K562 (cell line): ENCODE results near the gene UFC1. TPM values are rescaled to one million over a fixed set of nuclear protein-coding genes. Genes with fewer than 3 reads are reported as not detected.
A peak's percentile ranks its signal among the peaks of the same experiment; 100 is the strongest.

Source experiments
- ATAC-seq: fragments of 200-7000 bp; cut with Tn5 transposase; 3 replicates; pipeline ENCODE4 v1.9.1; 2020; ENCODE audit warnings: moderate library complexity
- BruUV-seq: library from RNA; stranded (reverse); fragments of 400-500 nt; replicated peaks from 2 replicates; lab custom pipeline; 2021; lab: Mats Ljungman, UMichigan
- CTCF ChIA-PET: fragments of 300-600 bp; formaldehyde crosslinking; extraction: SDS; loops from one replicate; lab custom pipeline; 2021; ENCODE audit warnings: low intra/inter-chr PET ratio; lab: Yijun Ruan, JAX
- POLR2A ChIA-PET: fragments of 300-600, 350-650 bp; sonication (Branson Sonifier 250); formaldehyde crosslinking; extraction: SDS; loops from one replicate; lab custom pipeline; 2021; ENCODE audit warnings: antibody characterized with exemption, inconsistent platforms; lab: Yijun Ruan, JAX
- DNase-seq, 4 experiments: peaks; one replicate each; pipeline versions ENCODE4 v3.0.0 to v3.0.0-alpha.2; 2011 to 2018; ENCODE audit warnings: low spot score in 3 of 4, mixed read lengths in 3 of 4; ENCODE audit errors: extremely low read depth in 1 of 4
- FAIRE-seq: peaks from 2 replicates; lab custom pipeline; 2011; peaks lifted over from hg19 to GRCh38; lab: Jason Lieb, UNC
- H2AFZ ChIP-seq: 2 replicates; pipeline ENCODE4 v1.6.0; 2011; ENCODE audit warnings: low read depth, low read length, control low read depth, inconsistent platforms
- H3K27ac ChIP-seq: fragments of 200-600 bp; 3 replicates; pipeline ENCODE4 v1.8.0; 2011; ENCODE audit warnings: low read depth, mild to moderate bottlenecking, control low read depth, inconsistent platforms, low read length, moderate library complexity, mixed read lengths; ENCODE audit errors: extremely low read depth
- H3K27me3 ChIP-seq, 2 experiments: fragments of 300-600 bp in 1 of 2; 2 replicates in 1 of 2; 3 replicates in 1 of 2; pipeline versions ENCODE4 v1.6.0 to v1.8.0; 2011; ENCODE audit warnings: inconsistent platforms in 2 of 2, low read length in 2 of 2, mild to moderate bottlenecking in 1 of 2, mixed read lengths in 1 of 2, moderate library complexity in 1 of 2; ENCODE audit not compliant: control insufficient read depth in 2 of 2, insufficient read depth in 2 of 2
- H3K36me3 ChIP-seq: fragments of 300-600 bp; 3 replicates; pipeline ENCODE4 v1.8.0; 2011; ENCODE audit warnings: mild to moderate bottlenecking, low read length, inconsistent platforms; ENCODE audit not compliant: control insufficient read depth, insufficient read depth
- H3K4me1 ChIP-seq, 2 experiments: fragments of 200-600 bp in 1 of 2; replicated peaks in 1 of 2; 2 replicates in 1 of 2; 3 replicates in 1 of 2; pipeline versions ENCODE4 v1.5.1 to v1.8.0; 2011; ENCODE audit warnings: inconsistent platforms in 2 of 2, low read length in 2 of 2, mild to moderate bottlenecking in 1 of 2, mixed read lengths in 1 of 2, moderate library complexity in 1 of 2; ENCODE audit not compliant: control insufficient read depth in 2 of 2, insufficient read depth in 2 of 2
- H3K4me2 ChIP-seq: 2 replicates; pipeline ENCODE4 v1.6.1; 2011; ENCODE audit warnings: low read length, control low read depth, inconsistent platforms, mixed read lengths; ENCODE audit not compliant: insufficient read depth
- H3K4me3 ChIP-seq: fragments of 200-600 bp; sonication (generic), shearing (Covaris generic); 2 replicates; pipeline ENCODE4 v1.5.1; 2016; ENCODE audit warnings: control low read depth, inconsistent platforms
- H3K79me2 ChIP-seq: fragments of 200-600 bp; 3 replicates; pipeline ENCODE4 v1.8.0; 2011; ENCODE audit warnings: low read length, inconsistent platforms; ENCODE audit not compliant: control insufficient read depth, insufficient read depth
- H3K9ac ChIP-seq, 2 experiments: 2 replicates each; pipeline versions ENCODE4 v1.6.0 to v1.6.1; 2011; ENCODE audit warnings: low read depth in 2 of 2, low read length in 2 of 2, control low read depth in 1 of 2, inconsistent platforms in 1 of 2, mild to moderate bottlenecking in 1 of 2, mixed read lengths in 1 of 2; ENCODE audit not compliant: insufficient read depth in 1 of 2
- H3K9me1 ChIP-seq: one replicate; pipeline ENCODE4 v1.6.0; 2011; ENCODE audit warnings: inconsistent platforms, mild to moderate bottlenecking, low read length, moderate library complexity; ENCODE audit not compliant: control insufficient read depth, insufficient read depth
- H3K9me3 ChIP-seq: replicated peaks from 2 replicates; pipeline ENCODE4 v1.5.1; 2011; ENCODE audit warnings: low read depth, low read length, inconsistent platforms; ENCODE audit not compliant: control insufficient read depth, insufficient read depth
- H4K20me1 ChIP-seq: replicated peaks from 2 replicates; pipeline ENCODE4 v1.6.1; 2011; ENCODE audit warnings: low read length, inconsistent platforms, mixed read lengths; ENCODE audit not compliant: control insufficient read depth, insufficient read depth
- CTCF ChIP-seq, 3 experiments: IDR thresholded peaks in 2 of 3; conservative IDR thresholded peaks in 1 of 3; 2 replicates each; pipeline ENCODE4 v1.5.1; 2011 to 2012; ENCODE audit warnings: low read length in 3 of 3, mild to moderate bottlenecking in 3 of 3, control low read depth in 2 of 3, improper control_type of control experiment in 1 of 3, inconsistent platforms in 1 of 3, low read depth in 1 of 3, mixed read lengths in 1 of 3, moderate library complexity in 1 of 3; ENCODE audit not compliant: insufficient read depth in 2 of 3
- DMBX1 ChIP-seq: fragments of 250-450 bp; sonication (Bioruptor Pico); IDR thresholded peaks from 2 replicates; pipeline ENCODE4 v1.8.0; 2022; ENCODE audit warnings: inconsistent platforms, mild to moderate bottlenecking, moderate library complexity, borderline replicate concordance
- FOSL1 ChIP-seq: fragments of 200-800 bp; sonication (Bioruptor generic); conservative IDR thresholded peaks from 2 replicates; pipeline ENCODE4 v1.6.1; 2016; ENCODE audit warnings: missing genetic modification characterization, missing compliant biosample characterization
- ILF3 ChIP-seq: fragments of 450-650 bp; IDR thresholded peaks from 2 replicates; pipeline ENCODE4 v1.6.1; 2018; ENCODE audit warnings: antibody characterized with exemption, mild to moderate bottlenecking, moderate library complexity, borderline replicate concordance
- JUN ChIP-seq, 2 experiments: sonication (generic) in 1 of 2; formaldehyde crosslinking in 1 of 2; IDR thresholded peaks; 2 replicates each; pipeline versions ENCODE4 v1.6.1 to v1.8.0; 2012 to 2022; ENCODE audit warnings: borderline replicate concordance in 2 of 2, mild to moderate bottlenecking in 2 of 2, improper control_type of control experiment in 1 of 2, low read depth in 1 of 2, low read length in 1 of 2, missing genetic modification reagents in 1 of 2
- RAD21 ChIP-seq, 2 experiments: fragments of 250-450 bp in 1 of 2; fragments of 450-650 bp in 1 of 2; sonication (Bioruptor Pico) in 1 of 2; formaldehyde crosslinking in 1 of 2; IDR thresholded peaks in 1 of 2; conservative IDR thresholded peaks in 1 of 2; 2 replicates each; pipeline versions ENCODE4 v1.4.0 to v1.8.0; 2020 to 2022; ENCODE audit warnings: mild to moderate bottlenecking in 2 of 2, moderate library complexity in 1 of 2
- SMARCA4 ChIP-seq: fragments of 450-650 bp; IDR thresholded peaks from 2 replicates; pipeline ENCODE4 v1.6.1; 2016
- ZNF551 ChIP-seq: fragments of 250-450 bp; sonication (Bioruptor Pico); IDR thresholded peaks from 2 replicates; pipeline ENCODE4 v1.5.0; 2021; ENCODE audit warnings: mild to moderate bottlenecking, moderate library complexity
- ZNF609 ChIP-seq: sonication (generic); formaldehyde crosslinking; IDR thresholded peaks from 2 replicates; pipeline ENCODE4 v1.8.1; 2023; ENCODE audit warnings: missing genetic modification reagents, mild to moderate bottlenecking, borderline replicate concordance
- ZNF717 ChIP-seq: fragments of 250-450 bp; sonication (Bioruptor Pico); IDR thresholded peaks from 2 replicates; pipeline ENCODE4 v1.5.0; 2021
- WGBS: fragments of 100-300 bp; shearing (Covaris generic); methylation state at CpG from one replicate; pipeline ENCODE4 v1.1.6; 2016; ENCODE audit warnings: low coverage, mixed read lengths; ENCODE audit not compliant: insufficient coverage; ENCODE audit errors: missing lambda C conversion rate; 5-methylcytosine and 5-hydroxymethylcytosine counted together
- in situ Hi-C: fragments of 300-500 bp; cut with MboI; formaldehyde crosslinking; loops from 4 replicates; pipeline ENCODE4 v1.15.0; 2018; ENCODE audit warnings: inconsistent platforms, mixed read lengths
- intact Hi-C: fragments of 100-400 bp; cut with micrococcal nuclease; formaldehyde crosslinking; loops from 2 replicates; pipeline ENCODE4 v1.14.2; 2022
- polyA plus RNA-seq, 8 experiments: library from polyadenylated mRNA; depleted of rRNA in 4 of 8; stranded (reverse) in 5 of 8; unstranded in 3 of 8; fragments of >200 nt; fragmentation: Nextera tagmentation in 2 of 8; fragmentation: Illumina TruSeq in 1 of 8; extraction: Ambion mirVana in 2 of 8; extraction: Trizol in 1 of 8; gene quantifications; 2 replicates each; pipeline versions ENCODE4 v1.2.1 to v1.2.3, GENCODE V29; 2011 to 2014; ENCODE audit warnings: inconsistent platforms in 1 of 8, missing spikeins in 1 of 8
- total RNA-seq, 7 experiments: library from RNA; depleted of rRNA in 6 of 7; stranded (reverse); fragments of >200 nt in 6 of 7; fragmentation: Illumina TruSeq in 2 of 7; extraction: Trizol in 2 of 7; gene quantifications; 2 replicates each; pipeline versions ENCODE4 v1.2.1 to v1.2.3, GENCODE V29; 2011 to 2021; ENCODE audit warnings: low replicate concordance in 1 of 7

The UFC1 gene
- total and polyA plus RNA-seq, 9 of the 15 experiments (the other 6 are each of a cell fraction or from before 2014, with no cell fraction given) = 92.8 to 220 (median 161) TPM

- TF ChIP-seq CTCF (IDR thresholded peaks at IDR 0.05 in 2 of 3, conservative IDR thresholded peaks at IDR 0.05 in 1 of 3; ENCODE audit: insufficient read depth in 2 of 3, low read depth in 1 of 3, low read length in 3 of 3) (peak; percentile 41 to 66 (median 55); a peak in 4 of 6 replicates), ILF3 (no peak), ZNF551 (no peak), RAD21 (CRISPR knock-in tag; conservative IDR thresholded peaks at IDR 0.05 in 1 of 2, IDR thresholded peaks at IDR 0.05 in 1 of 2) (peak; percentile 48 to 70)
Measured at GRCh38 chr1:161180639-161181038, 26.9 kb downstream of the UFC1 start (continued).

GRCh38 chr1:161182214-161182613 is 28.4 kb downstream of the UFC1 start:
- peak in 2 of 4 experiments; percentile 42 to 54 for DNase-seq
- Histone ChIP-seq H2AFZ (peak overlapping the region; percentile 60; the same call in 1 of the 2 replicates), H3K79me2 (peaks cover under 1% of the 10 kb centered on the region; the same call in 2 of the 3 replicates), H3K9me3 (no peaks in the 10 kb centered on the region), H3K4me3 (no peak overlapping the region), H3K4me1 (peaks cover 35 to 41% of the 10 kb centered on the region in 2 experiments), H3K36me3 (no peaks in the 10 kb centered on the region), H3K27me3 (no peaks in the 10 kb centered on the region), H3K9me1 (no peaks in the 10 kb centered on the region), H4K20me1 (no peaks in the 10 kb centered on the region), H3K27ac (peak overlapping the region; percentile 34; the same call in 2 of the 3 replicates), H3K9ac (peak overlapping the region in 1 of 2 experiments; percentile 53; a peak in 1 of 4 replicates), H3K4me2 (0 out of 2 replicates have a peak overlapping the region, but pooled peaks have one; percentile 0)
- intact Hi-C loops = no loop called here
- POLR2A ChIA-PET = interaction anchor here (1.0 to 2.4 kb wide), 6 partner anchors 9 to 43 kb away, joined by 3 to 12 read pairs (median 6); partner anchors contain the start of genes NDUFS2 and TOMM40L
- no TSS peak for BruUV-seq
- CTCF ChIA-PET = interaction anchor here (0.6 to 1.1 kb wide), 2 partner anchors 185 to 192 kb away, joined by 4 to 5 read pairs; partner anchors contain the start of gene CFAP126
- ATAC-seq = peak; percentile 6; the same call in 1 of the 3 replicates
- 40% methylated on average over 1 of the region's 1 CpG for WGBS
- in situ Hi-C loops = no loop called here
- no peak for FAIRE-seq
- TF ChIP-seq JUN (IDR thresholded peaks at IDR 0.05; ENCODE audit: borderline replicate concordance, low read depth, low read length) (peak; percentile 35; the same call in 1 of the 2 replicates), JUN (CRISPR knock-in tag; IDR thresholded peaks at IDR 0.05; ENCODE audit: borderline replicate concordance) (no peak), ZNF609 (no peak), SMARCA4 (0 out of 2 replicates have a peak, but pooled peaks have one; percentile 17), FOSL1 (peak; percentile 80), DMBX1 (CRISPR knock-in tag) (no peak), ZNF717 (CRISPR knock-in tag) (no peak)
